Measurements from ENCODE around the gene IL20RA.
"Not testable (repeated sequence)": the region's sequence is repeated elsewhere in the genome, so short reads cannot be mapped to it uniquely, and the experiment has no call there.

The IL20RA gene

GRCh38 chr6:136983687-136984086 is 61.1 kb downstream of the IL20RA start:
- no peak for TF ChIP-seq CTCF (IDR thresholded peaks at IDR 0.05; ENCODE audit: low read depth, low read length, missing control alignments)
- Histone ChIP-seq H3K27ac (no peak overlapping the region), H3K27me3 (replicated peaks) (peaks cover 7% of the 10 kb centered on the region), H3K4me3 (ENCODE audit: low read depth, low read length) (no peak overlapping the region), H3K36me3 (replicated peaks) (no peaks in the 10 kb centered on the region)
- DNase-seq: no peak
- in situ Hi-C loops (cut with HindIII; ENCODE audit: low pct_ligation_motif_present, low sequenced_read_pairs): no loop called here

GRCh38 chr6:136982928-136983327 is 61.8 kb downstream of the IL20RA start:
- H3K27me3 ChIP-seq (replicated peaks): peaks cover 3% of the 10 kb centered on the region
- H3K4me3 ChIP-seq (ENCODE audit: low read depth, low read length): no peak overlapping the region
- DNase-seq: no peak
- H3K27ac ChIP-seq: no peak overlapping the region
- in situ Hi-C loops (cut with HindIII; ENCODE audit: low pct_ligation_motif_present, low sequenced_read_pairs): no loop called here
- no peak for TF ChIP-seq CTCF (IDR thresholded peaks at IDR 0.05; ENCODE audit: low read depth, low read length, missing control alignments)
- H3K36me3 ChIP-seq (replicated peaks): no peaks in the 10 kb centered on the region

DNA sequence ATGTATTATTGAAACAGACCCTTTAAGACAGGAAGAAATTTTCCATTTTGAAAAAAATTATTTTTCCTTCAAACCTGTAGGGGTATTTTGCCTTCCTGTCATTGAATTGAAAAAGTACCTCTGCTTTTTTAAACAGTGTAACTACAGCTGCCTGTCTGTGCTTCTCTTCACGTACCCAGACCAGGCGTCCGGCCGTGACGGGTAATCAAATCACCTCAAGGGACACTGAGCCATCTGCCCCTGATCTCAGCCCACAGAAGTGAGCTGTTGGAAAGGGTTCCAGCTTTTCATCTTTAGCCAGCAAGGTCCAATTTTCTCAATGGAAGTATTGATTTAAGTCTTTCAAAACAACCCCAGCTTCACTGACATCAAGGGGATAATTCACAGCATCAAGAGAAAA is 64.7 kb downstream of the IL20RA start:
- H3K27me3 ChIP-seq (replicated peaks): no peaks in the 10 kb centered on the region
- H3K27ac ChIP-seq: no peak overlapping the region
- no peak for DNase-seq
- no peaks in the 10 kb centered on the region for H3K36me3 ChIP-seq (replicated peaks)
- no peak for TF ChIP-seq CTCF (IDR thresholded peaks at IDR 0.05; ENCODE audit: low read depth, low read length, missing control alignments)
- H3K4me3 ChIP-seq (ENCODE audit: low read depth, low read length): no peak overlapping the region
- in situ Hi-C loops (cut with HindIII; ENCODE audit: low pct_ligation_motif_present, low sequenced_read_pairs): no loop called here

DNA sequence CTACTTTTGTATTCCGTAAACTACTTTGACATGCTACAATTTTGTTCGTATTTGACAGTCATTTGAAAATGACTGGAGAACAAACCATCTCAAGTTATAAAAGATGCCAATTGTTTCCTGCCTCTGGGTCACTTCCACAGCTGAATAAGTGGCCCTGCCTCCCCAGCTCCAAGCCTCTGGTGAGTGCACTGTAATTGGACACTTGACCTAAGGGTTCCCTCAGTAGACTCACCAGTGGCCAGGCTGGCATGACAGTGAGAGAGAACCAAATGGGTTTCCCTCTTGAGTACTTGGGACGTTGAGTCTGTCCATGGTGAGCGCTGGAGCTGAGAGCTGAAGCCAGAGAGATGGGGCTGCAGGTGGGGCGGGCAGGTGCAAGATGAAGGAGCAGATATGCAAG is 65.6 kb downstream of the IL20RA start:
- Histone ChIP-seq H3K36me3 (replicated peaks) (no peaks in the 10 kb centered on the region), H3K4me3 (ENCODE audit: low read depth, low read length) (no peak overlapping the region), H3K27ac (no peak overlapping the region), H3K27me3 (replicated peaks) (no peaks in the 10 kb centered on the region)
- DNase-seq: no peak
- in situ Hi-C loops (cut with HindIII; ENCODE audit: low pct_ligation_motif_present, low sequenced_read_pairs): no loop called here
- TF ChIP-seq CTCF (IDR thresholded peaks at IDR 0.05; ENCODE audit: low read depth, low read length, missing control alignments): no peak

DNA sequence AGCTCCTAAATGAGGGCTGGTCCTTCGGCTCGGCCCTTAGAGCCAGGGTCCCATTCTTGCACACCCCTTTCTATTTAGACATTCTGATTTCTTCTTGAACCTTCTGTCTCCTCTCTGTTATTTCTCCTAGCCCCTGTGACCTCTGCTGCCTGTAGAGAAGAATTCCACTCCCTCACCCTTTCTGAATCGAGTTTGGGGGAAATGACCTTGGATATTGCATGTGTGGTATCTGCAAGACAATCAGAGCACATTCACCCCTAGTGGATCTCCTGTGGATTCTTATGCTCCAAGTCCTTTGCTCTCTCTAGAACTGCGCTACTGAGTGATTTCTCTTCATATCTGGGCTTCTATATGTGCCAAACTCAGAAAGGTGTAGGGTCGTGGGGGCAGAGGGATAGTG is 67.7 kb downstream of the IL20RA start:
- no peak for TF ChIP-seq CTCF (IDR thresholded peaks at IDR 0.05; ENCODE audit: low read depth, low read length, missing control alignments)
- DNase-seq: no peak
- H3K36me3 ChIP-seq (replicated peaks): no peaks in the 10 kb centered on the region
- H3K27ac ChIP-seq: no peak overlapping the region
- H3K27me3 ChIP-seq (replicated peaks): no peaks in the 10 kb centered on the region
- in situ Hi-C loops (cut with HindIII; ENCODE audit: low pct_ligation_motif_present, low sequenced_read_pairs): no loop called here
- H3K4me3 ChIP-seq (ENCODE audit: low read depth, low read length): no peak overlapping the region

GRCh38 chr6:136975089-136975715 is 69.6 kb downstream of the IL20RA start:
- no peaks in the 10 kb centered on the region for H3K36me3 ChIP-seq (replicated peaks)
- no peak overlapping the region for H3K4me3 ChIP-seq (ENCODE audit: low read depth, low read length)
- H3K27me3 ChIP-seq (replicated peaks): no peaks in the 10 kb centered on the region
- no peak for TF ChIP-seq CTCF (IDR thresholded peaks at IDR 0.05; ENCODE audit: low read depth, low read length, missing control alignments)
- H3K27ac ChIP-seq: no peak overlapping the region
- DNase-seq: no peak
- in situ Hi-C loops (cut with HindIII; ENCODE audit: low pct_ligation_motif_present, low sequenced_read_pairs): no loop called here

- H3K36me3 ChIP-seq (replicated peaks); H3K4me3 ChIP-seq (ENCODE audit: low read depth, low read length); H3K27ac ChIP-seq; DNase-seq; in situ Hi-C loops (cut with HindIII; ENCODE audit: low pct_ligation_motif_present, low sequenced_read_pairs); H3K27me3 ChIP-seq (replicated peaks): not testable (repeated sequence)
These were observed 71.0 kb downstream of the IL20RA start for GRCh38 chr6:136973781-136974180.

All from brain microvascular endothelial cell (primary cell).